ENCODE data around the gene PINK1.

DNA sequence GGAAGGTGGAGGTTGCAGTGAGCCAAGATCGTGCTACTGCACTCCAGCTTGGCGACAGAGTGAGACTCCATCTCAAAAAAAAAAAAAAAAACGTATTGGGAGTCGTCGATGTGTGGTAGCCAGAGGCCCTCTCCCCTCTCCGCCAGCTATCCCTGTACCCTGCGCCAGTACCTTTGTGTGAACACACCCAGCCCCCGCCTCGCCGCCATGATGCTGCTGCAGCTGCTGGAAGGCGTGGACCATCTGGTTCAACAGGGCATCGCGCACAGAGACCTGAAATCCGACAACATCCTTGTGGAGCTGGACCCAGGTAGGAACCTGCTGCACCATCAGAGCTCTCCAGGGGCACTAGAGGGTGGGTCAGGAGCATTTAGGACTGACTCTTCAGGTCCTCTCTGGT lies 12.2 kb downstream of the PINK1 start:
- TF ChIP-seq, protein P1, sequence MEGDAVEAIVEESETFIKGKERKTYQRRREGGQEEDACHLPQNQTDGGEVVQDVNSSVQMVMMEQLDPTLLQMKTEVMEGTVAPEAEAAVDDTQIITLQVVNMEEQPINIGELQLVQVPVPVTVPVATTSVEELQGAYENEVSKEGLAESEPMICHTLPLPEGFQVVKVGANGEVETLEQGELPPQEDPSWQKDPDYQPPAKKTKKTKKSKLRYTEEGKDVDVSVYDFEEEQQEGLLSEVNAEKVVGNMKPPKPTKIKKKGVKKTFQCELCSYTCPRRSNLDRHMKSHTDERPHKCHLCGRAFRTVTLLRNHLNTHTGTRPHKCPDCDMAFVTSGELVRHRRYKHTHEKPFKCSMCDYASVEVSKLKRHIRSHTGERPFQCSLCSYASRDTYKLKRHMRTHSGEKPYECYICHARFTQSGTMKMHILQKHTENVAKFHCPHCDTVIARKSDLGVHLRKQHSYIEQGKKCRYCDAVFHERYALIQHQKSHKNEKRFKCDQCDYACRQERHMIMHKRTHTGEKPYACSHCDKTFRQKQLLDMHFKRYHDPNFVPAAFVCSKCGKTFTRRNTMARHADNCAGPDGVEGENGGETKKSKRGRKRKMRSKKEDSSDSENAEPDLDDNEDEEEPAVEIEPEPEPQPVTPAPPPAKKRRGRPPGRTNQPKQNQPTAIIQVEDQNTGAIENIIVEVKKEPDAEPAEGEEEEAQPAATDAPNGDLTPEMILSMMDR (conservative IDR thresholded peaks at IDR 0.05; ENCODE audit: low read depth, low read length), result no peak
- no peak for TF ChIP-seq EZH2 (IDR thresholded peaks at IDR 0.05; ENCODE audit: low read length, unreplicated experiment)
